Sigmoid colon (tissue), 4 donors: ENCODE data around the gene AGAP9.
"Not testable (repeated sequence)": the region's sequence is repeated elsewhere in the genome, so short reads cannot be mapped to it uniquely, and the experiment has no call there.

Experiments used
- POLR2AphosphoS5 ChIP-seq, 4 donors: sonication (generic); formaldehyde crosslinking; IDR thresholded peaks; one replicate each; pipeline ENCODE4 v1.6.1; 2017; ENCODE audit warnings: antibody characterized with exemption in 4 of 4
- TF ChIP-seq, protein P1 (sequence below), 4 experiments: fragments of 450-650 bp in 3 of 4; fragments of 200-600 bp in 1 of 4; IDR thresholded peaks; one replicate each; pipeline ENCODE4 v1.5.1; 2016 to 2019; ENCODE audit warnings: antibody characterized with exemption in 4 of 4, mild to moderate bottlenecking in 3 of 4, moderate library complexity in 2 of 4

DNA sequence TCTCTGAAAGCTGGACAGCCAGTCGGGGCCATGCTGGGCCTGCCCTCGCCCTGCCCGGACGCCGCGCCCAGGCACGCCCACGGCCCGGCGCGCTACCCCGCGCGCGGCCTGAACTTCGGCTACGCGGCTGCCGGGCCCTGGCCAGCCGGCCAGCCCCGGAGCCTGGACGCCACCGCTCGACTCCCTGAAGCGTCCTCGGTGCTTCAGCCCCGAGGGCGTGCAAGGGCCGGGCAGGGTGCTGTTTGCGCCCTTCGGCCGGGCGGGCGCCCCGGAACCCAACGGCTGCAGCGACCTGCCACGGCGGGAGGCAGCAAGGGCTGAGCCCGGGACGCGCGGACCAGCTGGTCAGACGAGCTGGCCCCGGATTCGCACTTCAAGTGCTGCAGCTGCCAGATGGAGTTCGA is 42.1 kb upstream of the AGAP9 start:
- not testable (repeated sequence) for TF ChIP-seq POLR2AphosphoS5 (IDR thresholded peaks at IDR 0.05)
- TF ChIP-seq, protein P1, sequence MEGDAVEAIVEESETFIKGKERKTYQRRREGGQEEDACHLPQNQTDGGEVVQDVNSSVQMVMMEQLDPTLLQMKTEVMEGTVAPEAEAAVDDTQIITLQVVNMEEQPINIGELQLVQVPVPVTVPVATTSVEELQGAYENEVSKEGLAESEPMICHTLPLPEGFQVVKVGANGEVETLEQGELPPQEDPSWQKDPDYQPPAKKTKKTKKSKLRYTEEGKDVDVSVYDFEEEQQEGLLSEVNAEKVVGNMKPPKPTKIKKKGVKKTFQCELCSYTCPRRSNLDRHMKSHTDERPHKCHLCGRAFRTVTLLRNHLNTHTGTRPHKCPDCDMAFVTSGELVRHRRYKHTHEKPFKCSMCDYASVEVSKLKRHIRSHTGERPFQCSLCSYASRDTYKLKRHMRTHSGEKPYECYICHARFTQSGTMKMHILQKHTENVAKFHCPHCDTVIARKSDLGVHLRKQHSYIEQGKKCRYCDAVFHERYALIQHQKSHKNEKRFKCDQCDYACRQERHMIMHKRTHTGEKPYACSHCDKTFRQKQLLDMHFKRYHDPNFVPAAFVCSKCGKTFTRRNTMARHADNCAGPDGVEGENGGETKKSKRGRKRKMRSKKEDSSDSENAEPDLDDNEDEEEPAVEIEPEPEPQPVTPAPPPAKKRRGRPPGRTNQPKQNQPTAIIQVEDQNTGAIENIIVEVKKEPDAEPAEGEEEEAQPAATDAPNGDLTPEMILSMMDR (IDR thresholded peaks at IDR 0.05) = not testable (repeated sequence)
